Measurements from ENCODE around the gene SH2B3. TPM values are rescaled to one million over a fixed set of nuclear protein-coding genes. Genes with fewer than 3 reads are reported as not detected.

Gene SH2B3
- total RNA-seq = 10 to 100 TPM; 32.6 to 34.2 TPM

- Mint-ChIP-seq H3K4me1 (ENCODE audit: low read depth) (peaks cover 59% of the 10 kb centered on the region), H3K36me3 (peaks cover 10% of the 10 kb centered on the region), H3K9me3 (no peaks in the 10 kb centered on the region), H3K4me3 (peak within 1 kb of the TSS; percentile 88), H3K27ac (peak within 1 kb of the TSS; percentile 94), H3K27me3 (peaks cover under 1% of the 10 kb centered on the region)
- POLR2A ChIA-PET = interaction anchor here (1.6 to 7.7 kb wide), 2 partner anchors 39 to 43 kb away, joined by 6 to 91 read pairs; no protein-coding TSS in a partner anchor
- intact Hi-C loops (cut with micrococcal nuclease) = loop anchor here (1.0 to 5.0 kb wide), 4 partner anchors 24 to 191 kb away; partner anchors contain the start of gene ATXN2
- peak; percentile 88 for DNase-seq
- CTCF ChIA-PET = interaction anchor here (1.9 to 25.7 kb wide), 4 partner anchors 10 to 41 kb away, joined by 7 to 1161 read pairs (median 42); no protein-coding TSS in a partner anchor
Observed at GRCh38 chr12:111405859-111406473, at the start of gene SH2B3. Gene SH2B3 (plus strand): TSS chr12:111405923. CDS start chr12:111418146, 12,223 bp downstream.

GRCh38 chr12:111359231-111359913 lies 46.4 kb upstream of the SH2B3 start:
- DNase-seq = peak; percentile 78
- H3K4me1 Mint-ChIP-seq (ENCODE audit: low read depth) = peaks cover 14% of the 10 kb centered on the region
- H3K27me3 Mint-ChIP-seq = peaks cover 16% of the 10 kb centered on the region
- peaks cover 3% of the 10 kb centered on the region for H3K9me3 Mint-ChIP-seq
- peaks cover 2% of the 10 kb centered on the region for H3K36me3 Mint-ChIP-seq
- intact Hi-C loops (cut with micrococcal nuclease) = no loop called here
- H3K4me3 Mint-ChIP-seq = no peak overlapping the region
- H3K27ac Mint-ChIP-seq = no peak overlapping the region
- CTCF ChIA-PET = interaction anchor here (0.6 to 1.3 kb wide), 3 partner anchors 27 to 61 kb away, joined by 3 to 5 read pairs (median 4); no protein-coding TSS in a partner anchor
- POLR2A ChIA-PET = interaction anchor here (0.9 to 1.3 kb wide), 2 partner anchors 10 to 84 kb away, joined by 4 read pairs; partner anchors contain the start of gene PHETA1

- H3K9me3 Mint-ChIP-seq = no peaks in the 10 kb centered on the region
- H3K36me3 Mint-ChIP-seq = peaks cover 2% of the 10 kb centered on the region
- no peak overlapping the region for H3K27ac Mint-ChIP-seq
- intact Hi-C loops (cut with micrococcal nuclease) = no loop called here
- H3K4me3 Mint-ChIP-seq = no peak overlapping the region
- peaks cover 16% of the 10 kb centered on the region for H3K27me3 Mint-ChIP-seq
- no peak for DNase-seq
- ChIA-PET POLR2A (interaction anchor here (0.9 to 1.3 kb wide), 2 partner anchors 9 to 84 kb away, joined by 4 read pairs; partner anchors contain the start of gene PHETA1), CTCF (interaction anchor here (0.6 to 1.3 kb wide), 2 partner anchors 28 to 37 kb away, joined by 3 to 5 read pairs; no protein-coding TSS in a partner anchor)
- peaks cover 14% of the 10 kb centered on the region for H3K4me1 Mint-ChIP-seq (ENCODE audit: low read depth)
Observed at GRCh38 chr12:111359914-111360276, 45.8 kb upstream of the SH2B3 start.

- ChIA-PET CTCF (interaction anchor here (1.3 to 1.4 kb wide), 2 partner anchors 29 to 37 kb away, joined by 3 to 5 read pairs; no protein-coding TSS in a partner anchor), POLR2A (interaction anchor here (0.9 to 1.3 kb wide), 2 partner anchors 9 to 83 kb away, joined by 4 read pairs; partner anchors contain the start of gene PHETA1)
- peaks cover 2% of the 10 kb centered on the region for H3K36me3 Mint-ChIP-seq
- intact Hi-C loops (cut with micrococcal nuclease) = no loop called here
- peaks cover 14% of the 10 kb centered on the region for H3K4me1 Mint-ChIP-seq (ENCODE audit: low read depth)
- H3K9me3 Mint-ChIP-seq = no peaks in the 10 kb centered on the region
- no peak overlapping the region for H3K4me3 Mint-ChIP-seq
- peaks cover 16% of the 10 kb centered on the region for H3K27me3 Mint-ChIP-seq
- no peak overlapping the region for H3K27ac Mint-ChIP-seq
- DNase-seq = no peak
Observed at GRCh38 chr12:111360325-111360930, 45.3 kb upstream of the SH2B3 start.

- Mint-ChIP-seq H3K4me3 (no peak overlapping the region), H3K27ac (no peak overlapping the region), H3K4me1 (ENCODE audit: low read depth) (peaks cover 14% of the 10 kb centered on the region), H3K9me3 (no peaks in the 10 kb centered on the region), H3K36me3 (peaks cover 2% of the 10 kb centered on the region), H3K27me3 (peaks cover 16% of the 10 kb centered on the region)
- ChIA-PET CTCF (interaction anchor here (0.6 to 1.4 kb wide), 2 partner anchors 10 to 30 kb away, joined by 3 read pairs; no protein-coding TSS in a partner anchor), POLR2A (no interaction called here)
- intact Hi-C loops (cut with micrococcal nuclease) = no loop called here
- no peak for DNase-seq
Observed at GRCh38 chr12:111361073-111361716, 44.5 kb upstream of the SH2B3 start.

GRCh38 chr12:111361717-111362576 lies 43.8 kb upstream of the SH2B3 start:
- peaks cover 16% of the 10 kb centered on the region for H3K27me3 Mint-ChIP-seq
- H3K4me3 Mint-ChIP-seq = no peak overlapping the region
- peaks cover 14% of the 10 kb centered on the region for H3K4me1 Mint-ChIP-seq (ENCODE audit: low read depth)
- H3K9me3 Mint-ChIP-seq = no peaks in the 10 kb centered on the region
- H3K27ac Mint-ChIP-seq = no peak overlapping the region
- no peak for DNase-seq
- peaks cover 2% of the 10 kb centered on the region for H3K36me3 Mint-ChIP-seq
- ChIA-PET CTCF (interaction anchor here (0.6 to 1.4 kb wide), 2 partner anchors 10 to 31 kb away, joined by 3 read pairs; no protein-coding TSS in a partner anchor), POLR2A (no interaction called here)
- intact Hi-C loops (cut with micrococcal nuclease) = no loop called here

- peaks cover 18% of the 10 kb centered on the region for H3K4me1 Mint-ChIP-seq (ENCODE audit: low read depth)
- intact Hi-C loops (cut with micrococcal nuclease) = no loop called here
- ChIA-PET CTCF (no interaction called here), POLR2A (no interaction called here)
- H3K9me3 Mint-ChIP-seq = no peaks in the 10 kb centered on the region
- H3K27ac Mint-ChIP-seq = no peak overlapping the region
- peaks cover 2% of the 10 kb centered on the region for H3K36me3 Mint-ChIP-seq
- DNase-seq = no peak
- H3K4me3 Mint-ChIP-seq = no peak overlapping the region
- peaks cover 16% of the 10 kb centered on the region for H3K27me3 Mint-ChIP-seq
Observed at GRCh38 chr12:111362687-111363475, 42.8 kb upstream of the SH2B3 start.

GRCh38 chr12:111363578-111363977 lies 42.1 kb upstream of the SH2B3 start:
- ChIA-PET POLR2A (no interaction called here), CTCF (no interaction called here)
- H3K27me3 Mint-ChIP-seq = peaks cover 14% of the 10 kb centered on the region

GRCh38 chr12:111366075-111366474 lies 39.6 kb upstream of the SH2B3 start:
- no peaks in the 10 kb centered on the region for H3K27me3 Mint-ChIP-seq
- no peak overlapping the region for H3K4me3 Mint-ChIP-seq
- CTCF ChIA-PET = no interaction called here
- peaks cover 18% of the 10 kb centered on the region for H3K4me1 Mint-ChIP-seq (ENCODE audit: low read depth)
- peaks cover 2% of the 10 kb centered on the region for H3K36me3 Mint-ChIP-seq
- no peak overlapping the region for H3K27ac Mint-ChIP-seq
- H3K9me3 Mint-ChIP-seq = no peaks in the 10 kb centered on the region
- POLR2A ChIA-PET = no interaction called here
- intact Hi-C loops (cut with micrococcal nuclease) = no loop called here
- no peak for DNase-seq

More at GRCh38 chr12:111363578-111363977, 42.1 kb upstream of the SH2B3 start:
- Mint-ChIP-seq H3K27ac (no peak overlapping the region), H3K4me3 (no peak overlapping the region), H3K4me1 (ENCODE audit: low read depth) (peaks cover 24% of the 10 kb centered on the region), H3K36me3 (peaks cover 2% of the 10 kb centered on the region), H3K9me3 (no peaks in the 10 kb centered on the region)
- intact Hi-C loops (cut with micrococcal nuclease) = no loop called here
- no peak for DNase-seq

GRCh38 chr12:111366583-111366982 lies 39.1 kb upstream of the SH2B3 start:
- no peak for DNase-seq
- CTCF ChIA-PET = interaction anchor here (0.7 to 2.0 kb wide), 2 partner anchors 30 to 85 kb away, joined by 3 to 7 read pairs; no protein-coding TSS in a partner anchor
- Mint-ChIP-seq H3K4me1 (ENCODE audit: low read depth) (peaks cover 18% of the 10 kb centered on the region), H3K4me3 (no peak overlapping the region), H3K27me3 (no peaks in the 10 kb centered on the region), H3K36me3 (peaks cover 2% of the 10 kb centered on the region), H3K9me3 (no peaks in the 10 kb centered on the region), H3K27ac (no peak overlapping the region)
- POLR2A ChIA-PET = no interaction called here
- intact Hi-C loops (cut with micrococcal nuclease) = no loop called here
